ENCODE results near the gene ACP1.

Gene ACP1

GRCh38 chr2:316381-316780, 51.6 kb downstream of the ACP1 start:
- H3K4me3 ChIP-seq (ENCODE audit: low read depth, low read length) = no peak overlapping the region
- no peak for DNase-seq (ENCODE audit: low read depth, low spot score)
- ChIA-PET POLR2A (no interaction called here), CTCF (interaction anchor here (1.9 kb wide), 1 partner anchor 26 kb away, joined by 5 read pairs; no protein-coding TSS in a partner anchor)
- no peak for TF ChIP-seq CTCF (IDR thresholded peaks at IDR 0.05; ENCODE audit: insufficient read depth, low read length, missing control alignments)

GRCh38 chr2:317501-318424, 53.0 kb downstream of the ACP1 start:
- ChIA-PET CTCF (interaction anchor here (1.9 kb wide), 1 partner anchor 28 kb away, joined by 5 read pairs; no protein-coding TSS in a partner anchor), POLR2A (no interaction called here)
- DNase-seq (ENCODE audit: low read depth, low spot score) = peak; percentile 4
- H3K4me3 ChIP-seq (ENCODE audit: low read depth, low read length) = no peak overlapping the region
- TF ChIP-seq CTCF (IDR thresholded peaks at IDR 0.05; ENCODE audit: insufficient read depth, low read length, missing control alignments) = no peak

GRCh38 chr2:319059-319600, 54.4 kb downstream of the ACP1 start:
- CTCF ChIA-PET = no interaction called here
- TF ChIP-seq CTCF (IDR thresholded peaks at IDR 0.05; ENCODE audit: insufficient read depth, low read length, missing control alignments) = no peak
- no peak overlapping the region for H3K4me3 ChIP-seq (ENCODE audit: low read depth, low read length)
- no peak for DNase-seq (ENCODE audit: low read depth, low spot score)
- POLR2A ChIA-PET = no interaction called here

GRCh38 chr2:320561-320960, 55.8 kb downstream of the ACP1 start:
- ChIA-PET CTCF (no interaction called here), POLR2A (no interaction called here)
- no peak for TF ChIP-seq CTCF (IDR thresholded peaks at IDR 0.05; ENCODE audit: insufficient read depth, low read length, missing control alignments)
- H3K4me3 ChIP-seq (ENCODE audit: low read depth, low read length) = no peak overlapping the region
- no peak for DNase-seq (ENCODE audit: low read depth, low spot score)

GRCh38 chr2:322326-322725, 57.6 kb downstream of the ACP1 start:
- no peak for TF ChIP-seq CTCF (IDR thresholded peaks at IDR 0.05; ENCODE audit: insufficient read depth, low read length, missing control alignments)
- CTCF ChIA-PET = no interaction called here

GRCh38 chr2:323035-323434, 58.3 kb downstream of the ACP1 start:
- H3K4me3 ChIP-seq (ENCODE audit: low read depth, low read length) = no peak overlapping the region
- ChIA-PET CTCF (no interaction called here), POLR2A (no interaction called here)
- no peak for DNase-seq (ENCODE audit: low read depth, low spot score)
- no peak for TF ChIP-seq CTCF (IDR thresholded peaks at IDR 0.05; ENCODE audit: insufficient read depth, low read length, missing control alignments)

More at GRCh38 chr2:322326-322725, 57.6 kb downstream of the ACP1 start:
- H3K4me3 ChIP-seq (ENCODE audit: low read depth, low read length) = no peak overlapping the region
- POLR2A ChIA-PET = no interaction called here
- DNase-seq (ENCODE audit: low read depth, low spot score) = no peak
